Upper lobe of left lung (tissue), 4 donors: ENCODE results near the gene GABRA5.

Experiments used
- CTCF ChIP-seq, 6 experiments: fragments of 450-650 bp in 4 of 6; fragments of 200-600 bp in 2 of 6; sonication (generic) in 2 of 6; IDR thresholded peaks; one replicate each; pipeline ENCODE4 v1.5.1; 2016 to 2019; ENCODE audit warnings: antibody characterized with exemption in 6 of 6
- EP300 ChIP-seq, 4 donors: sonication (generic); formaldehyde crosslinking; IDR thresholded peaks; one replicate each; pipeline ENCODE4 v1.5.1; 2017; ENCODE audit warnings: antibody characterized with exemption in 4 of 4, control low read depth in 2 of 4
- POLR2A ChIP-seq, 4 donors: fragments of 450-650 bp; IDR thresholded peaks; one replicate each; pipeline ENCODE4 v1.5.1; 2016 to 2017; ENCODE audit warnings: antibody characterized with exemption in 4 of 4, mild to moderate bottlenecking in 2 of 4
- POLR2AphosphoS5 ChIP-seq, 2 donors: sonication (generic); formaldehyde crosslinking; IDR thresholded peaks; one replicate each; pipeline ENCODE4 v1.5.1; 2017; ENCODE audit warnings: antibody characterized with exemption in 2 of 2

GRCh38 chr15:26854435-26854834, 12.4 kb upstream of the GABRA5 start:
- TF ChIP-seq CTCF (IDR thresholded peaks at IDR 0.05), result no peak
- TF ChIP-seq POLR2AphosphoS5 (IDR thresholded peaks at IDR 0.05), result no peak
- TF ChIP-seq POLR2A (IDR thresholded peaks at IDR 0.05), result no peak
- TF ChIP-seq EP300 (IDR thresholded peaks at IDR 0.05), result no peak
